OCI-LY1 (cell line): Measurements from ENCODE around the gene FOXK2.

Experiments used
- H2AFZ ChIP-seq: fragments of 200-600 bp; sonication (generic), shearing (Covaris generic); 2 replicates; pipeline ENCODE4 v1.6.0; 2014; ENCODE audit warnings: antibody characterized with exemption, mild to moderate bottlenecking, low read length
- H3F3A ChIP-seq: fragments of 200-600 bp; sonication (generic), shearing (Covaris generic); 2 replicates; pipeline ENCODE4 v1.6.0; 2014; ENCODE audit warnings: mild to moderate bottlenecking, antibody characterized with exemption, low read length, moderate library complexity; ENCODE audit not compliant: insufficient read depth
- H3K27ac ChIP-seq: fragments of 200-600 bp; sonication (generic); 2 replicates; pipeline ENCODE4 v1.5.1; 2014; ENCODE audit warnings: low read length, mixed run types, mild to moderate bottlenecking, low read depth; ENCODE audit not compliant: poor library complexity, severe bottlenecking
- H3K27me3 ChIP-seq: fragments of 200-600 bp; sonication (generic); 2 replicates; pipeline ENCODE4 v1.6.0; 2014; ENCODE audit warnings: antibody characterized with exemption, mild to moderate bottlenecking, low read length, moderate library complexity; ENCODE audit not compliant: insufficient read depth
- H3K36me3 ChIP-seq: fragments of 200-600 bp; sonication (generic); 2 replicates; pipeline ENCODE4 v1.6.1; 2014; ENCODE audit warnings: mild to moderate bottlenecking, antibody characterized with exemption, low read length, moderate library complexity, mixed read lengths; ENCODE audit not compliant: insufficient read depth
- H3K4me1 ChIP-seq: fragments of 200-600 bp; sonication (generic); 2 replicates; pipeline ENCODE4 v1.5.1; 2014; ENCODE audit warnings: mild to moderate bottlenecking, low read length, moderate library complexity; ENCODE audit not compliant: insufficient read depth, severe bottlenecking
- H3K4me2 ChIP-seq: fragments of 200-600 bp; sonication (generic), shearing (Covaris generic); 2 replicates; pipeline ENCODE4 v1.6.1; 2014; ENCODE audit warnings: low read length
- H3K4me3 ChIP-seq: fragments of 200-600 bp; sonication (generic); 2 replicates; pipeline ENCODE4 v1.5.1; 2014; ENCODE audit warnings: low read length, low read depth, mild to moderate bottlenecking, mixed read lengths; ENCODE audit not compliant: poor library complexity, severe bottlenecking
- H3K79me2 ChIP-seq: fragments of 200-600 bp; shearing (Covaris generic); 2 replicates; pipeline ENCODE4 v1.6.1; 2016; ENCODE audit warnings: mixed run types, low read length, mixed read lengths; ENCODE audit not compliant: insufficient read depth
- H3K9ac ChIP-seq: fragments of 200-600 bp; sonication (generic), shearing (Covaris generic); 2 replicates; pipeline ENCODE4 v1.6.1; 2014; ENCODE audit warnings: mild to moderate bottlenecking, low read length, mixed read lengths
- H3K9me2 ChIP-seq: fragments of 200-600 bp; sonication (generic), shearing (Covaris generic); 2 replicates; pipeline ENCODE4 v1.6.1; 2014; ENCODE audit warnings: low read depth, mild to moderate bottlenecking, low read length, mixed read lengths
- H3K9me3 ChIP-seq: fragments of 200-600 bp; shearing (Covaris generic); 2 replicates; pipeline ENCODE4 v1.6.1; 2014; ENCODE audit warnings: low read length, mixed read lengths
- H4K20me1 ChIP-seq: fragments of 200-600 bp; sonication (generic), shearing (Covaris generic); 2 replicates; pipeline ENCODE4 v1.6.0; 2016; ENCODE audit warnings: mild to moderate bottlenecking, low read length; ENCODE audit not compliant: insufficient read depth
- EZH2 ChIP-seq: fragments of 200-600 bp; sonication (generic), shearing (Covaris generic); IDR thresholded peaks from 2 replicates; pipeline ENCODE4 v1.8.0; 2017; ENCODE audit warnings: borderline replicate concordance, mixed run types, mild to moderate bottlenecking, antibody characterized with exemption, low read length, moderate library complexity, mixed read lengths
- TF ChIP-seq, protein P1 (sequence below): fragments of 200-600 bp; sonication (generic), shearing (Covaris generic); IDR thresholded peaks from 2 replicates; pipeline ENCODE4 v1.5.1; 2017; ENCODE audit warnings: mild to moderate bottlenecking, antibody characterized with exemption, low read length, moderate library complexity, mixed read lengths

The FOXK2 gene

DNA sequence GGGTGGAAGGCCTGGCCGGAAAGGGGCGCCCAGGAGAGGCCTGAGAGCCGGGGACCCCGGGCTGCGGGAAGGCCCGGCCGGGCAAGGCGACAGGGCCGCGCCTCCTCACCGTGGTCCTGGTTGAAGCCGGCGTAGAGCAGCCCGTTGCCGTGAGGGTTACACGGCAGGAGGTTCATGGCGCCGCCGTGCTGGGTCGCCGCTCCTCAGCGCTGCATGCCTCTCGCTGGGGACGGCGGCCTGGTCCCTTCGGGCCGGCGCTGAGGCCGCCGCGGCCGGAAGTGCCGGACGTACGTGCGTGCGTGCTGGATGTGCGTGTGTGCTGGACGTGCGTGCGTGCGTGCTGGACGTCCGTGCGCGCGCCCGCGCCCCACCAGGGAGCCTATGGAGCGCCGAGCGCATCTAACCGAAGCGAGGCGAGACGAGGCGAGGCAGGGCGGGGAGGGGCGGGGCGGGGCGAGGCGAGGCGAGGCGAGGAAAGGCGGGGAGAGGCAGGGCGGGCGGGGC lies 128.7 kb downstream of the FOXK2 start, which contains the start of gene WDR45B:
Gene WDR45B, minus strand, starts transcription at position 280 of the 504 bp plus-strand sequence. Its CDS starts 104 bp downstream, at position 176.
- Histone ChIP-seq H4K20me1 (no peaks in the 10 kb centered on the region), H3K36me3 (peaks cover 20% of the 10 kb centered on the region), H3K79me2 (peaks cover 29% of the 10 kb centered on the region), H3K27ac (peak within 1 kb of the TSS; percentile 74), H3K4me3 (peak within 1 kb of the TSS; percentile 92), H3K9me2 (no peaks in the 10 kb centered on the region), H3K27me3 (0 out of 2 replicates have a peak, but pooled peaks cover 3% of the 10 kb centered on the region), H3F3A (no peaks in the 10 kb centered on the region), H2AFZ (no peak within 1 kb of the TSS), H3K4me1 (peaks cover 19% of the 10 kb centered on the region), H3K4me2 (peak within 1 kb of the TSS; percentile 92), H3K9ac (peak within 1 kb of the TSS; percentile 87), H3K9me3 (no peaks in the 10 kb centered on the region)
- TF ChIP-seq, protein P1, sequence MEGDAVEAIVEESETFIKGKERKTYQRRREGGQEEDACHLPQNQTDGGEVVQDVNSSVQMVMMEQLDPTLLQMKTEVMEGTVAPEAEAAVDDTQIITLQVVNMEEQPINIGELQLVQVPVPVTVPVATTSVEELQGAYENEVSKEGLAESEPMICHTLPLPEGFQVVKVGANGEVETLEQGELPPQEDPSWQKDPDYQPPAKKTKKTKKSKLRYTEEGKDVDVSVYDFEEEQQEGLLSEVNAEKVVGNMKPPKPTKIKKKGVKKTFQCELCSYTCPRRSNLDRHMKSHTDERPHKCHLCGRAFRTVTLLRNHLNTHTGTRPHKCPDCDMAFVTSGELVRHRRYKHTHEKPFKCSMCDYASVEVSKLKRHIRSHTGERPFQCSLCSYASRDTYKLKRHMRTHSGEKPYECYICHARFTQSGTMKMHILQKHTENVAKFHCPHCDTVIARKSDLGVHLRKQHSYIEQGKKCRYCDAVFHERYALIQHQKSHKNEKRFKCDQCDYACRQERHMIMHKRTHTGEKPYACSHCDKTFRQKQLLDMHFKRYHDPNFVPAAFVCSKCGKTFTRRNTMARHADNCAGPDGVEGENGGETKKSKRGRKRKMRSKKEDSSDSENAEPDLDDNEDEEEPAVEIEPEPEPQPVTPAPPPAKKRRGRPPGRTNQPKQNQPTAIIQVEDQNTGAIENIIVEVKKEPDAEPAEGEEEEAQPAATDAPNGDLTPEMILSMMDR, result no peak
- no peak for TF ChIP-seq EZH2

DNA sequence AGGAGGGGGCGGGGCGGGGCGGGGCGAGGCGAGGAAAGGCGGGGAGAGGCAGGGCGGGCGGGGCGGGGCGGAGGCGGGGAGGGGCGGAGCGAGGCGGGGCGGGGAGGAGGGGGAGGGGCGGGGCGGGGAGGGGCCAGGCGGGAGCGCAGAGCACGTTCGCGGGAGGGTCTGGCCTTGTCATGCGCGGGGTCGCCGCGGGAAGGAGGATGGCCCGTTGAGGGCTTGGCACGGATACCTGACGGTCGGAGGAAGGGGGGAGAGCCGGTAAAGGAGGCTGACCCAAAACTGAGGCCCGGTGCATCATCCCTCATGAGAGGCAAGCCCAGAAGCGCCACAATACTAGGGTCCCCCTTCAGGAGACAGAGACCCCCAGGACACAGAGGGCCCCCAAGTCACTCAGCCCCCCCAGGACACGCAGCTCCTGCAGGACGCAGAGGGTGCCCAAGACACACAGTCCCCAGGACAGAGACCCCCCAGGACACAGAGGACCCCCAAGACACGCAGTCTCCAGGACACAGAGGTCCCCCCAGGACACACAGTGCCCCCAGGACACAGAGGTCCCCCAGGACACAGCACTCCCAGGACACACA lies 129.3 kb downstream of the FOXK2 start:
- Histone ChIP-seq H3K27ac (peak overlapping the region; percentile 55), H3K36me3 (peaks cover 14% of the 10 kb centered on the region), H3K27me3 (0 out of 2 replicates have a peak, but pooled peaks cover 3% of the 10 kb centered on the region), H3F3A (no peaks in the 10 kb centered on the region), H3K9me3 (no peaks in the 10 kb centered on the region), H4K20me1 (no peaks in the 10 kb centered on the region), H3K4me3 (peak overlapping the region; percentile 57), H3K4me1 (peaks cover 19% of the 10 kb centered on the region), H2AFZ (no peak overlapping the region), H3K9ac (peak overlapping the region; percentile 48; the same call in 1 of the 2 replicates), H3K4me2 (peak overlapping the region; percentile 63), H3K79me2 (peaks cover 29% of the 10 kb centered on the region), H3K9me2 (no peaks in the 10 kb centered on the region)
- no peak for TF ChIP-seq EZH2
- TF ChIP-seq, protein P1, result no peak

- H3K27ac ChIP-seq, result no peak overlapping the region
- no peaks in the 10 kb centered on the region for H4K20me1 ChIP-seq
- H3F3A ChIP-seq, result no peaks in the 10 kb centered on the region
- H3K4me1 ChIP-seq, result peaks cover 22% of the 10 kb centered on the region
- H3K9me2 ChIP-seq, result no peaks in the 10 kb centered on the region
- no peak for TF ChIP-seq EZH2
- TF ChIP-seq, protein P1, result no peak
- no peak overlapping the region for H3K4me2 ChIP-seq
- H3K36me3 ChIP-seq, result peaks cover 6% of the 10 kb centered on the region; the same call in 1 of the 2 replicates
- peaks cover 29% of the 10 kb centered on the region for H3K79me2 ChIP-seq
- H2AFZ ChIP-seq, result no peak overlapping the region
- no peak overlapping the region for H3K4me3 ChIP-seq
- 0 out of 2 replicates have a peak, but pooled peaks cover 6% of the 10 kb centered on the region for H3K27me3 ChIP-seq
- H3K9me3 ChIP-seq, result no peaks in the 10 kb centered on the region
- H3K9ac ChIP-seq, result no peak overlapping the region
These were observed 130.1 kb downstream of the FOXK2 start for GRCh38 chr17:82649501-82650261.
